ENCODE data around the gene RNF123. TPM values are rescaled to one million over a fixed set of nuclear protein-coding genes. Genes with fewer than 3 reads are reported as not detected.

RNF123 gene
- total and polyA plus RNA-seq, 10 of the 15 experiments (the other 5 are each of a cell fraction or from before 2014, with no cell fraction given): 4.2 to 31.5 (median 17.6) TPM

DNA sequence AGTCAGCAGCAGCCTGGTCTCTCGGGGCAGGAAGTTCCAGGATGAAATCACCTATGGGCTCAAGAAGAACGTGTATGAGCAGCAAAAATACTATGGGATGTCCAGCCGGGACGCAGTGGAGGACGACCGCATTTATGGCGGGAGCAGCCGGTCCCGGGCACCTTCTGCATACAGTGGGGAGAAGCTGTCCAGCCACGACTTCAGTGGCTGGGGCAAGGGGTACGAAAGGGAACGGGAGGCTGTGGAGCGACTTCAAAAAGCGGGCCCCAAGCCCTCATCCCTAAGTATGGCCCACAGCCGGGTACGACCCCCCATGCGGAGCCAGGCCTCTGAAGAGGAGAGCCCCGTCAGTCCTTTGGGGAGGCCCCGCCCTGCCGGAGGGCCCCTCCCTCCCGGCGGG lies 27.3 kb upstream of the RNF123 start:
- in situ Hi-C loops (cut with MboI): no loop called here
- no peaks in the 10 kb centered on the region for H3K27me3 ChIP-seq (replicated peaks in 1 of 2; ENCODE audit: control insufficient read depth in 2 of 2, insufficient read depth in 2 of 2, low read length in 1 of 2)
- POLR2A ChIA-PET: no interaction called here
- no TSS peak for BruUV-seq (replicated peaks)
- H3K4me2 ChIP-seq (ENCODE audit: control insufficient read depth, insufficient read depth): no peak overlapping the region
- H3K4me1 ChIP-seq (ENCODE audit: control insufficient read depth, insufficient read depth, low read length): no peaks in the 10 kb centered on the region
- no peaks in the 10 kb centered on the region for H3K9me3 ChIP-seq (replicated peaks; ENCODE audit: control insufficient read depth, insufficient read depth, low read length)
- no peak overlapping the region for H3K4me3 ChIP-seq
- DNase-seq (ENCODE audit: low read depth, low spot score): no peak
- TF ChIP-seq, protein P1, sequence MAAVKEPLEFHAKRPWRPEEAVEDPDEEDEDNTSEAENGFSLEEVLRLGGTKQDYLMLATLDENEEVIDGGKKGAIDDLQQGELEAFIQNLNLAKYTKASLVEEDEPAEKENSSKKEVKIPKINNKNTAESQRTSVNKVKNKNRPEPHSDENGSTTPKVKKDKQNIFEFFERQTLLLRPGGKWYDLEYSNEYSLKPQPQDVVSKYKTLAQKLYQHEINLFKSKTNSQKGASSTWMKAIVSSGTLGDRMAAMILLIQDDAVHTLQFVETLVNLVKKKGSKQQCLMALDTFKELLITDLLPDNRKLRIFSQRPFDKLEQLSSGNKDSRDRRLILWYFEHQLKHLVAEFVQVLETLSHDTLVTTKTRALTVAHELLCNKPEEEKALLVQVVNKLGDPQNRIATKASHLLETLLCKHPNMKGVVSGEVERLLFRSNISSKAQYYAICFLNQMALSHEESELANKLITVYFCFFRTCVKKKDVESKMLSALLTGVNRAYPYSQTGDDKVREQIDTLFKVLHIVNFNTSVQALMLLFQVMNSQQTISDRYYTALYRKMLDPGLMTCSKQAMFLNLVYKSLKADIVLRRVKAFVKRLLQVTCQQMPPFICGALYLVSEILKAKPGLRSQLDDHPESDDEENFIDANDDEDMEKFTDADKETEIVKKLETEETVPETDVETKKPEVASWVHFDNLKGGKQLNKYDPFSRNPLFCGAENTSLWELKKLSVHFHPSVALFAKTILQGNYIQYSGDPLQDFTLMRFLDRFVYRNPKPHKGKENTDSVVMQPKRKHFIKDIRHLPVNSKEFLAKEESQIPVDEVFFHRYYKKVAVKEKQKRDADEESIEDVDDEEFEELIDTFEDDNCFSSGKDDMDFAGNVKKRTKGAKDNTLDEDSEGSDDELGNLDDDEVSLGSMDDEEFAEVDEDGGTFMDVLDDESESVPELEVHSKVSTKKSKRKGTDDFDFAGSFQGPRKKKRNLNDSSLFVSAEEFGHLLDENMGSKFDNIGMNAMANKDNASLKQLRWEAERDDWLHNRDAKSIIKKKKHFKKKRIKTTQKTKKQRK (IDR thresholded peaks at IDR 0.05; ENCODE audit: low read depth, low read length): no peak
- no peak for TF ChIP-seq NR2C2 (IDR thresholded peaks at IDR 0.05; ENCODE audit: borderline replicate concordance, control insufficient read depth, insufficient read length, low read depth)
- TF ChIP-seq ZNF207 (IDR thresholded peaks at IDR 0.05; ENCODE audit: borderline replicate concordance): no peak
- TF ChIP-seq SMAD1 (IDR thresholded peaks at IDR 0.05; ENCODE audit: low read depth, partially characterized antibody): no peak
- no peak for TF ChIP-seq ZSCAN29 (IDR thresholded peaks at IDR 0.05)
- TF ChIP-seq RFX5 (IDR thresholded peaks at IDR 0.05; ENCODE audit: low read depth, low read length): no peak
- TF ChIP-seq POLR2AphosphoS2 (IDR thresholded peaks at IDR 0.05; ENCODE audit: low read depth, low read length): no peak
- TF ChIP-seq CBX3 (IDR thresholded peaks at IDR 0.05; ENCODE audit: borderline replicate concordance, low read depth): no peak
- TF ChIP-seq NFXL1 (IDR thresholded peaks at IDR 0.05; ENCODE audit: borderline replicate concordance): no peak
- TF ChIP-seq RUNX3 (IDR thresholded peaks at IDR 0.05; ENCODE audit: low read length): no peak
- no peak for TF ChIP-seq TBL1XR1 (IDR thresholded peaks at IDR 0.05; ENCODE audit: low read depth, low read length)
- TF ChIP-seq, protein P2, sequence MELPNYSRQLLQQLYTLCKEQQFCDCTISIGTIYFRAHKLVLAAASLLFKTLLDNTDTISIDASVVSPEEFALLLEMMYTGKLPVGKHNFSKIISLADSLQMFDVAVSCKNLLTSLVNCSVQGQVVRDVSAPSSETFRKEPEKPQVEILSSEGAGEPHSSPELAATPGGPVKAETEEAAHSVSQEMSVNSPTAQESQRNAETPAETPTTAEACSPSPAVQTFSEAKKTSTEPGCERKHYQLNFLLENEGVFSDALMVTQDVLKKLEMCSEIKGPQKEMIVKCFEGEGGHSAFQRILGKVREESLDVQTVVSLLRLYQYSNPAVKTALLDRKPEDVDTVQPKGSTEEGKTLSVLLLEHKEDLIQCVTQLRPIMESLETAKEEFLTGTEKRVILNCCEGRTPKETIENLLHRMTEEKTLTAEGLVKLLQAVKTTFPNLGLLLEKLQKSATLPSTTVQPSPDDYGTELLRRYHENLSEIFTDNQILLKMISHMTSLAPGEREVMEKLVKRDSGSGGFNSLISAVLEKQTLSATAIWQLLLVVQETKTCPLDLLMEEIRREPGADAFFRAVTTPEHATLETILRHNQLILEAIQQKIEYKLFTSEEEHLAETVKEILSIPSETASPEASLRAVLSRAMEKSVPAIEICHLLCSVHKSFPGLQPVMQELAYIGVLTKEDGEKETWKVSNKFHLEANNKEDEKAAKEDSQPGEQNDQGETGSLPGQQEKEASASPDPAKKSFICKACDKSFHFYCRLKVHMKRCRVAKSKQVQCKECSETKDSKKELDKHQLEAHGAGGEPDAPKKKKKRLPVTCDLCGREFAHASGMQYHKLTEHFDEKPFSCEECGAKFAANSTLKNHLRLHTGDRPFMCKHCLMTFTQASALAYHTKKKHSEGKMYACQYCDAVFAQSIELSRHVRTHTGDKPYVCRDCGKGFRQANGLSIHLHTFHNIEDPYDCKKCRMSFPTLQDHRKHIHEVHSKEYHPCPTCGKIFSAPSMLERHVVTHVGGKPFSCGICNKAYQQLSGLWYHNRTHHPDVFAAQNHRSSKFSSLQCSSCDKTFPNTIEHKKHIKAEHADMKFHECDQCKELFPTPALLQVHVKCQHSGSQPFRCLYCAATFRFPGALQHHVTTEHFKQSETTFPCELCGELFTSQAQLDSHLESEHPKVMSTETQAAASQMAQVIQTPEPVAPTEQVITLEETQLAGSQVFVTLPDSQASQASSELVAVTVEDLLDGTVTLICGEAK (IDR thresholded peaks at IDR 0.05; ENCODE audit: borderline replicate concordance): no peak
- TF ChIP-seq STAT3 (IDR thresholded peaks at IDR 0.05; ENCODE audit: low read depth, low read length): no peak
- TF ChIP-seq, protein P3, sequence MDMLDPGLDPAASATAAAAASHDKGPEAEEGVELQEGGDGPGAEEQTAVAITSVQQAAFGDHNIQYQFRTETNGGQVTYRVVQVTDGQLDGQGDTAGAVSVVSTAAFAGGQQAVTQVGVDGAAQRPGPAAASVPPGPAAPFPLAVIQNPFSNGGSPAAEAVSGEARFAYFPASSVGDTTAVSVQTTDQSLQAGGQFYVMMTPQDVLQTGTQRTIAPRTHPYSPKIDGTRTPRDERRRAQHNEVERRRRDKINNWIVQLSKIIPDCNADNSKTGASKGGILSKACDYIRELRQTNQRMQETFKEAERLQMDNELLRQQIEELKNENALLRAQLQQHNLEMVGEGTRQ (IDR thresholded peaks at IDR 0.05; ENCODE audit: borderline replicate concordance, low read depth, low read length): no peak
- no peak for TF ChIP-seq WRNIP1 (IDR thresholded peaks at IDR 0.05; ENCODE audit: borderline replicate concordance, low read depth, low read length)
- no peaks in the 10 kb centered on the region for H3K79me2 ChIP-seq (ENCODE audit: control insufficient read depth, insufficient read depth, low read length)
- SMC1A ChIA-PET (ENCODE audit: uncharacterized antibody, unreplicated experiment): no interaction called here
- H3K36me3 ChIP-seq (ENCODE audit: control insufficient read depth in 2 of 2, insufficient read depth in 2 of 2, low read length in 1 of 2): no peaks in the 10 kb centered on the region
- H4K20me1 ChIP-seq (ENCODE audit: control insufficient read depth, insufficient read depth): no peaks in the 10 kb centered on the region
- ATAC-seq: no peak
- H3K27ac ChIP-seq (ENCODE audit: control insufficient read depth, insufficient read depth): no peak overlapping the region
- RAD21 ChIA-PET (ENCODE audit: unreplicated experiment): no interaction called here
- H2AFZ ChIP-seq (ENCODE audit: control insufficient read depth, low read depth, low read length): no peak overlapping the region
- CTCF ChIA-PET: no interaction called here
- 43% methylated on average over 21 of the region's 22 CpGs for WGBS (ENCODE audit: insufficient coverage, insufficient replicate concordance, low lambda C conversion rate, missing lambda C conversion rate)
- intact Hi-C loops (cut with micrococcal nuclease; ENCODE audit: unreplicated experiment): no loop called here
- FAIRE-seq: no peak
- H3K9ac ChIP-seq (ENCODE audit: control insufficient read depth, insufficient read depth, low read length): no peak overlapping the region
